RWPE1 (cell line): ENCODE data around the gene SMAD1.
A peak's percentile ranks its signal among the peaks of the same experiment; 100 is the strongest.

Source experiments
- CTCF ChIA-PET: fragments of 350-600 bp; sonication (Branson Sonifier 250); formaldehyde crosslinking; extraction: SDS; loops from one replicate; lab custom pipeline; 2021; lab: Yijun Ruan, JAX
- POLR2A ChIA-PET: fragments of 400-600 bp; formaldehyde crosslinking; extraction: SDS; loops from one replicate; lab custom pipeline; 2020; ENCODE audit warnings: antibody characterized with exemption; ENCODE audit not compliant: low non-redundant PET; lab: Yijun Ruan, JAX
- DNase-seq: peaks from one replicate; pipeline ENCODE4 v3.0.0; 2012; ENCODE audit warnings: low spot score
- H3K27ac ChIP-seq: fragments of 450-650 bp; 2 replicates; pipeline ENCODE4 v1.5.1; 2017
- TF ChIP-seq, protein P1 (sequence below): fragments of 450-650 bp; conservative IDR thresholded peaks from 2 replicates; pipeline ENCODE4 v1.5.1; 2017; ENCODE audit warnings: low read depth, mild to moderate bottlenecking

The SMAD1 gene

GRCh38 chr4:145481164-145481941 is at the start of gene SMAD1:
SMAD1 (plus strand) TSS chr4:145481853; CDS start chr4:145514614, 32,761 bp downstream.
- POLR2A ChIA-PET = no interaction called here
- H3K27ac ChIP-seq = peak within 1 kb of the TSS; percentile 92
- peak; percentile 74 for DNase-seq
- CTCF ChIA-PET = interaction anchor here (0.9 kb wide), 1 partner anchor 64 kb away, joined by 5 read pairs; no protein-coding TSS in a partner anchor
- TF ChIP-seq, protein P1, sequence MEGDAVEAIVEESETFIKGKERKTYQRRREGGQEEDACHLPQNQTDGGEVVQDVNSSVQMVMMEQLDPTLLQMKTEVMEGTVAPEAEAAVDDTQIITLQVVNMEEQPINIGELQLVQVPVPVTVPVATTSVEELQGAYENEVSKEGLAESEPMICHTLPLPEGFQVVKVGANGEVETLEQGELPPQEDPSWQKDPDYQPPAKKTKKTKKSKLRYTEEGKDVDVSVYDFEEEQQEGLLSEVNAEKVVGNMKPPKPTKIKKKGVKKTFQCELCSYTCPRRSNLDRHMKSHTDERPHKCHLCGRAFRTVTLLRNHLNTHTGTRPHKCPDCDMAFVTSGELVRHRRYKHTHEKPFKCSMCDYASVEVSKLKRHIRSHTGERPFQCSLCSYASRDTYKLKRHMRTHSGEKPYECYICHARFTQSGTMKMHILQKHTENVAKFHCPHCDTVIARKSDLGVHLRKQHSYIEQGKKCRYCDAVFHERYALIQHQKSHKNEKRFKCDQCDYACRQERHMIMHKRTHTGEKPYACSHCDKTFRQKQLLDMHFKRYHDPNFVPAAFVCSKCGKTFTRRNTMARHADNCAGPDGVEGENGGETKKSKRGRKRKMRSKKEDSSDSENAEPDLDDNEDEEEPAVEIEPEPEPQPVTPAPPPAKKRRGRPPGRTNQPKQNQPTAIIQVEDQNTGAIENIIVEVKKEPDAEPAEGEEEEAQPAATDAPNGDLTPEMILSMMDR = no peak

GRCh38 chr4:145433684-145434083 is 48.0 kb upstream of the SMAD1 start:
- no peak overlapping the region for H3K27ac ChIP-seq
- POLR2A ChIA-PET = no interaction called here
- DNase-seq = no peak
- CTCF ChIA-PET = no interaction called here
- TF ChIP-seq, protein P1 = no peak

- POLR2A ChIA-PET = no interaction called here
- TF ChIP-seq, protein P1 = no peak
- DNase-seq = peak; percentile 30
- no peak overlapping the region for H3K27ac ChIP-seq
- CTCF ChIA-PET = no interaction called here
These were observed 46.0 kb upstream of the SMAD1 start for GRCh38 chr4:145435646-145436045.

DNA sequence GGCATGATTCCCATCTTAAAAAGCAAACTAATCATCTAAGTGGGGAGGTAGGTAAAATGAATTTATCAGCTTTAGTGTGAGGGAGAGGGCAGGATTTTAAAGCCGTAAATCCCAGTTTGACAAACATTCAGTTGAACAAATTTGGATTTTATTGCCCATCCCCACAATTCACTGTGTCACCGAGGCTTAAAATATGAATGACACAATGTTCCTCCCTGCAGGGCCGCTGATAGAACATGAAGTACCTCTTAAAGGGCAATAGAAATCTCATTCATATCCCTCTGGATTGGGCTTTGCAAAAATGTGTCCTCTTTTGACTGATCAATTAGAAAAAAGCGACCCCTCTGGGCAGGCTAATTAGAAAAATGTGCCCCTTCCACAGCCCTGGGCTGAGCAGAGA is 45.5 kb upstream of the SMAD1 start:
- H3K27ac ChIP-seq = no peak overlapping the region
- POLR2A ChIA-PET = no interaction called here
- TF ChIP-seq, protein P1 = no peak
- CTCF ChIA-PET = no interaction called here
- no peak for DNase-seq

GRCh38 chr4:145436796-145437195 is 44.9 kb upstream of the SMAD1 start:
- ChIA-PET POLR2A (no interaction called here), CTCF (no interaction called here)
- TF ChIP-seq, protein P1 = no peak
- no peak overlapping the region for H3K27ac ChIP-seq
- no peak for DNase-seq

DNA sequence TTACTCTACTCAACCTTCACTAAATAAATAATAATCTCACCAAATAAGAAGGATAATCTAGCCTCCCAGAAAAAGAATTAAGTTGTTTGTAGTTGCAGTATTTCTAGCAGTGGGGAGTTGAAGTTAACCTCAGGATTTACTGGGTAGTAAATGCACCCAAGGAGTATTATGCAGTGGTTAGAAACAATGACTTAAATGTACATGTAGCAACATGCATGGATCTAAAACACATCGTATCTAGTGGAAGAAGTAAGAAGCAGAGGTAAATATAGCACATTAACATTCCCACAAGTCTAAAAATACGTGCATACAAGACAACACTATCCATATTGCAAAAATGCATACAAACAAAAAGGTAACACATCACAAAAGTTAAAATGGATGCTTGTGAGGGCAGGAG is 44.2 kb upstream of the SMAD1 start:
- ChIA-PET CTCF (no interaction called here), POLR2A (no interaction called here)
- TF ChIP-seq, protein P1 = no peak
- no peak overlapping the region for H3K27ac ChIP-seq
- DNase-seq = no peak
